Mucosa of rectum (tissue), 2 donors: ENCODE data around the gene PSPC1.
A peak's percentile ranks its signal among the peaks of the same experiment; 100 is the strongest.
"Not testable (repeated sequence)": the region's sequence is repeated elsewhere in the genome, so short reads cannot be mapped to it uniquely, and the experiment has no call there.

Source experiments
- H3K27ac ChIP-seq, 2 donors: one replicate each; pipeline ENCODE4 v1.7.0; 2013; ENCODE audit warnings: inconsistent platforms in 2 of 2, low read depth in 2 of 2, low read length in 2 of 2
- H3K27me3 ChIP-seq, 2 donors: one replicate each; pipeline ENCODE4 v1.7.0; 2013; ENCODE audit warnings: low read length in 2 of 2; ENCODE audit not compliant: control insufficient read depth in 2 of 2, insufficient read depth in 2 of 2
- H3K36me3 ChIP-seq, 2 donors: one replicate each; pipeline ENCODE4 v1.7.0; 2013; ENCODE audit warnings: low read length in 2 of 2; ENCODE audit not compliant: control insufficient read depth in 2 of 2, insufficient read depth in 2 of 2
- H3K4me1 ChIP-seq, 2 donors: one replicate each; pipeline ENCODE4 v1.7.0; 2013; ENCODE audit warnings: low read length in 2 of 2, mild to moderate bottlenecking in 1 of 2; ENCODE audit not compliant: control insufficient read depth in 2 of 2, insufficient read depth in 2 of 2
- H3K4me3 ChIP-seq, 2 donors: one replicate each; pipeline ENCODE4 v1.7.0; 2013; ENCODE audit warnings: low read length in 2 of 2
- H3K9ac ChIP-seq, 2 donors: one replicate each; pipeline ENCODE4 v1.7.0; 2013; ENCODE audit warnings: low read length in 2 of 2, low read depth in 1 of 2, mild to moderate bottlenecking in 1 of 2
- H3K9me3 ChIP-seq, 2 donors: one replicate each; pipeline ENCODE4 v1.7.0; 2013; ENCODE audit warnings: low read length in 2 of 2; ENCODE audit not compliant: control insufficient read depth in 2 of 2
- donor health status: healthy.
- donor health status: Normal muscosa, but diverticular disease.

PSPC1 gene, protein sequence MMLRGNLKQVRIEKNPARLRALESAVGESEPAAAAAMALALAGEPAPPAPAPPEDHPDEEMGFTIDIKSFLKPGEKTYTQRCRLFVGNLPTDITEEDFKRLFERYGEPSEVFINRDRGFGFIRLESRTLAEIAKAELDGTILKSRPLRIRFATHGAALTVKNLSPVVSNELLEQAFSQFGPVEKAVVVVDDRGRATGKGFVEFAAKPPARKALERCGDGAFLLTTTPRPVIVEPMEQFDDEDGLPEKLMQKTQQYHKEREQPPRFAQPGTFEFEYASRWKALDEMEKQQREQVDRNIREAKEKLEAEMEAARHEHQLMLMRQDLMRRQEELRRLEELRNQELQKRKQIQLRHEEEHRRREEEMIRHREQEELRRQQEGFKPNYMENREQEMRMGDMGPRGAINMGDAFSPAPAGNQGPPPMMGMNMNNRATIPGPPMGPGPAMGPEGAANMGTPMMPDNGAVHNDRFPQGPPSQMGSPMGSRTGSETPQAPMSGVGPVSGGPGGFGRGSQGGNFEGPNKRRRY

DNA sequence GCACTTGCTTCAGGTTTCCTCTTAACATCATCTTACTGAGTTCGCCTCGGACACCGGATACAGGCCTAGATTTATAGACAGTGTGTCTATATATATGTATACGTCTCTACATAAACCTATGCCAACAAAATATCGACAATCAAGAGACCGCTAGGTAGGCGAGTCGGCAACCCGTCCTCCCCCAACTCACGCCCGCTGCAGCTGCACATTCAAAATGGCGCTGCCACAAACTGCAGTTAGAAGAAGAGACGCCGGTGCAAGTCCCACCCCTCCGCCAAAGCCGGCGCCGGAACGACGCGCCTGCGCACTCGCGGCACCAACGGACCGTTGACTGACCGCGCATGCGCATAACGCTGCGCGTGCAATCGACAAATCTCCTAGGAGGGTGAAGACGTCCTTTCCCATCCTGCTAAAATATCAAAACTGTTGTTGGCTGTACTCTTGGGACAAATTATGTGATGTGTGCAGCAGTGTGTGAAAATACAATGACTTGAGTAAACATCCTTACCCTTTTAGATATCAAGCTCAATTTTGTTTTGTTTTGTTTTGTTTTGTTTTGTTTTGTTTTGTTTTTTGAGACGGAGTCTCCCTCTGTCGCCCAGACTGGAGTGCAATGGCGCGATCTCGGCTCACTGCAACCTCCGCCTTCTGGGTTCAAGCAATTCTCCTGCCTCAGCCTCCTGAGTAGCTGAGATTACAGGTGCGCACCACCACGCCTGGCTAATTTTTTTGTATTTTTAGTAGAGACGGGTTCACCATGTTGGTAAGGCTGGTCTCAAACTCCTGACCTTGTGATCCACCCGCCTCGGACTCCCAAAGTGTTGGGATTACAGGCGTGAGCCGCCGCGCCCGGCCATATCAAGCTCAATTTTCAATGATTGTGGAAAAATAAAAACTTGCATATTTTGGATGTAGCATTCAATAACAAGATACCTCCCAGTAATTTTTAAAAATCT, at the start of gene PSPC1:
Gene PSPC1, minus strand, starts transcription at position 219 of the 956 bp plus-strand sequence. Its CDS starts 188 bp downstream, at position 31.
- not testable (repeated sequence) for H3K27me3 ChIP-seq, H3K36me3 ChIP-seq, H3K9me3 ChIP-seq, H3K4me1 ChIP-seq
- Histone ChIP-seq H3K9ac (peak within 1 kb of the TSS; percentile 91 to 95), H3K4me3 (peak within 1 kb of the TSS; percentile 88 to 97), H3K27ac (peak within 1 kb of the TSS; percentile 86 to 93)

DNA sequence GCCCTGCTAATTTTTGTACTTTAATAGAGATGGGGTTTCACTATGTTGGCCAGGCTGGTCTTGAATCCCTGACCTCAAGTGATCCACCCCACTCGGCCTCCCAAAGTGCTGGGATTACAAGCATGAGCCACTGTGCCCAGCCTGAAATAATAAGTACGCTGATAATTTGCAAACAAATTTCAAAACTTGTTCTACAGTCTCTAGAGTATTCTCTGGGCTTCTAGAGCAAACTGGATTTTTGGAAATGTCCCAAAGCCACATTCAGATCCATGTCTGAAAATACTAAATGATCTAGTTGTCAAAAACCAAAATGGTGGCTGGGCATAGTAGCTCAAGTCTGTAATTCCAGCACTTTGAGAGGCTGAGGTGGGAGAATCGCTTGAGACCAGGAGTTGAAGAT, 39.9 kb upstream of the PSPC1 start:
- Histone ChIP-seq H3K9ac (no peak overlapping the region), H3K36me3 (peaks cover 18 to 20% of the 10 kb centered on the region in 2 donors), H3K4me1 (no peaks in the 10 kb centered on the region), H3K9me3 (no peaks in the 10 kb centered on the region), H3K27ac (no peak overlapping the region), H3K27me3 (no peaks in the 10 kb centered on the region), H3K4me3 (no peak overlapping the region)

DNA sequence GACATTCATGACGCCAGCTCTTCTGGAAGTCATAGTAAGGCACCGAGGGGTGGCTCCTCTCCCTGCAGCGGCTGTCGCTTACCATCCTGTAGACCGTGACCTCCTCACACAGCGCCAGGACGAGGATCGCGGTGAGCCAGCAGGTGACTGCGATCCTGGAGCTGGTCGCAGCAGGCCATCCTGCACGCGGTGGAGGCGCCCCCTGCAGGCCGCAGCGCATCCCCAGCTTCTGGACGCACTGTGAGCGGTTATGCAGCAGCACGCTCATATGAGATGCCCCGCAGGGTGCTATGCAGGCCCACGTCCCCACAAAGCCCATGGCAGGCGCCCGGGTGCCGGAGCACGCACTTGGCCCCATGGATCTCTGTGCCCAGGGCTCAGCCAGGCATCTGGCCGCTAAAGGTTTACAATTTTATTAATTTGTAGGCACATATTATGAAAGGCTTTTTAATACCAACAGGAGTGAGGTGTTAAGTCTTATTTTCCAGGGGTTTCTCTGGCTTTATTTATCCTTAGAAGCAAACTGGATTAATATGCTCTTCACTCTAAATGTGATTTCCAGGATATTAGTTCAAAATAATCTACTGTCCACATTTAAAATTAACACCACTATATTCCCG, 35.6 kb upstream of the PSPC1 start:
- Histone ChIP-seq H3K27ac (no peak overlapping the region), H3K4me3 (no peak overlapping the region), H3K27me3 (no peaks in the 10 kb centered on the region), H3K9me3 (no peaks in the 10 kb centered on the region), H3K9ac (no peak overlapping the region), H3K4me1 (no peaks in the 10 kb centered on the region), H3K36me3 (peaks cover 7 to 12% of the 10 kb centered on the region in 2 donors)

DNA sequence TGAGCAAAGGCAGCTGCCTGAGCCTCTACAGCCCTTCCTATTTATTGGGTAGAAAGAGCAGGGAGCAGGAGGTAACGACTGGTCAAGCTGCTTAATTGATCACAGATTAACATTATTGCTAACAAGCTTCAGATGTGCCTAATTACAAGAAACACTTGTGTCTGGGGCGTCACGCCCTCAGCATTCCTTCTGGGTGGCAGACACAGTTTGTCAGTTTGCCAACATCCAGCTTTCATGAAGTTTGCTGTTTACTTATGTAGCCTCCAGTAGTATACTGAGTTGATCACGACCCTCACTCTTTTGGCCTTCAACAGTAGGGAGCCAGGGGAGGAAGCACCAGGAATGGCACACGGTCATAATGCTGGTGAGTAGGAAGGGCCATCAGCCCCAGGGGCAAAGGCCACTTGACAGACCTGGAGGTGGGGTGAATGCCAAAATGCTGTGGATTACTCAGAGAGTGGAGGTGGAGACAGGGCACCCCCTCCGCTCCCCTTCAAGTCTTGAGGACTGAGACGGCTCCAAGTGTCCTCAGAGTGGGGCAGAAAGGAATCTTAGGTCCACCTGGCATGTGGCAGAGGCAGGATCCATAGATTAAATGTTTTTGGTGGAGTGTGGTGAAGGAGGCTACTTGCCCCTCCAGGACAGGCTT, 34.9 kb upstream of the PSPC1 start:
- H3K36me3 ChIP-seq, result peaks cover 7 to 12% of the 10 kb centered on the region in 2 donors
- H3K27ac ChIP-seq, result no peak overlapping the region
- H3K9ac ChIP-seq, result no peak overlapping the region

DNA sequence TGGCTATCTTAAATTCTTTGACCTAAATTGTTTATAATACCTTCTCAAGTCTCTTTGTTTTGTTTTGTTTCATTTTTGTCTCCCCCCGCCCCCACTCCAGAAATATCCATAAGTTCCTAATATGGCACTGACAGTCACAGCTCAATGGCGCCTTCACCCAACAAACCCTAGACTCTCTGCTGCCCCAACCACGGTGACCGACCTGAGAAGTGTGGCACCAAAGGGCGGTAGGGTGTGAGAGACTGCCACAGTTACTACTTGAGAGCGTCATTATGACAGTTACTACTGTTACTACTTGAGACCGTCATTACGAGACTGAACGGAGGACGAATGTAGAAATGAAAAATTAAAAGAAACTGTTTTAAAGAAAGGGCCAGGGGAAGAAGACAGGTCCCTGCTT, 34.4 kb upstream of the PSPC1 start:
- Histone ChIP-seq H3K4me3 (no peak overlapping the region), H3K36me3 (peaks cover 7 to 12% of the 10 kb centered on the region in 2 donors), H3K9ac (no peak overlapping the region), H3K27ac (no peak overlapping the region), H3K27me3 (no peaks in the 10 kb centered on the region), H3K9me3 (no peaks in the 10 kb centered on the region), H3K4me1 (no peaks in the 10 kb centered on the region)

More for the DNA sequence above, 34.9 kb upstream of the PSPC1 start:
- H3K4me1 ChIP-seq, result no peaks in the 10 kb centered on the region
- H3K4me3 ChIP-seq, result no peak overlapping the region
- no peaks in the 10 kb centered on the region for H3K9me3 ChIP-seq
- no peaks in the 10 kb centered on the region for H3K27me3 ChIP-seq

DNA sequence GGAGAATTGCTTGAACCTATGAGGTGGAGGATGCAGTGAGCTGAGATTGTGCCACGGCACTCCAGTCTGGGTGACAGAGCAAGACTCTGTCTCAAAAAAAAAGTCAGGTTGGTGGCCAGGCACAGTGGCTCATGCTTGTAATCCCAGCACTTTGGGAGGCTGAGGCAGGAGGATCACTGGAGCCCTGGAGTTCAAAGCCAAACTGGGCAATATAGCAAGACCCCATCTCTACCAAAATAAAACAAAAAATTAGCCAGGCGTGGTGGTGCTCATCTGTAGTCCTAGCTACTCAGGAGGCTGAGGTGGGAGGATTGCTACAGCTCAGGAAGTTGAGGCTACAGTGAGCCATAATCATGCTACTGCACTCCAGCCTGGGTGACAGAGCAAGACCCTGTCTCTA, 33.1 kb upstream of the PSPC1 start:
- not testable (repeated sequence) for H3K4me1 ChIP-seq, H3K9ac ChIP-seq, H3K27me3 ChIP-seq, H3K27ac ChIP-seq, H3K9me3 ChIP-seq, H3K4me3 ChIP-seq
- H3K36me3 ChIP-seq, result peaks cover 7 to 12% of the 10 kb centered on the region in 2 donors

DNA sequence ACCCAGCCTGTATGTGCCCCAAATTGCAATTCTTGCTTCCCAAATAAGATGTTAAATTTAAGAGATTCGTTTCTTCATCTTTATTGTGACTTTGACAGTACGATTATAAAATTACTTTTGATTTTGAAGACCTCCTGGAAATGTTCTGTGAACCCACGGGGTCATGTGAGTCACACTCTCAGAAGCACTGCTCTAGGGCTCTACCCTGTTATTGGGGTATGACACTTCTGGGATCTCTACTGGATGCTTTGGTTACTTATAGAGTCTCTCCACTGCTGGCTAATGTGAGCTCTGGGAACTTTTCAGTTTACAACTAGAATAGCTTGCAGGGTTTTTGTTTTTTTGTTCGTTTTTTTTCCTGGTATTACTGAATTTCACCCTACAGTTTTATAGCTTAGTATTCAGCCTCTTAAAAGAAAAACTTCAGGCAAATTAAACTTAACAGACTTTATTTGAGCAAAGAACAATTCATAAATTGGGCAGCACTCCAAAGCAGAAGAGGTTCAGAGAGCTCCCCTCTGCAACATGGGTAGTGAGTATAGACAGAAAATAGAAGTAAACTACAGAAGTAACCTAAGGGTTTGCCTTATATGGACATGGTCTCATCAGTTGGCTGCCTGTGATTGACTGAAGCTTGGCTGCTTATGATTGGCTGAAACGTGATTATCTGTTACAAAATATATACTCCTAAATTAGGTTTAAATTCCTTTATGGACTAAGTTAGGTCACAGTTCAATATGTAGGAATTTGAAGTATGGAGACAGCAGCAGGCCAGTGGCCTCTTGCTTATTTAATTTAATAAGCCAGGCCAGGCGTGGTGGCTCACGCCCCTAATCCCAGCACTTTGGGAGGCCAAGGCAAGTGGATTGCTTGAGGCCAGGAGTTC, 28.5 kb upstream of the PSPC1 start:
- Histone ChIP-seq H3K4me1 (no peaks in the 10 kb centered on the region), H3K27ac (no peak overlapping the region), H3K4me3 (no peak overlapping the region), H3K27me3 (no peaks in the 10 kb centered on the region), H3K9me3 (no peaks in the 10 kb centered on the region), H3K36me3 (no peaks in the 10 kb centered on the region), H3K9ac (no peak overlapping the region)

DNA sequence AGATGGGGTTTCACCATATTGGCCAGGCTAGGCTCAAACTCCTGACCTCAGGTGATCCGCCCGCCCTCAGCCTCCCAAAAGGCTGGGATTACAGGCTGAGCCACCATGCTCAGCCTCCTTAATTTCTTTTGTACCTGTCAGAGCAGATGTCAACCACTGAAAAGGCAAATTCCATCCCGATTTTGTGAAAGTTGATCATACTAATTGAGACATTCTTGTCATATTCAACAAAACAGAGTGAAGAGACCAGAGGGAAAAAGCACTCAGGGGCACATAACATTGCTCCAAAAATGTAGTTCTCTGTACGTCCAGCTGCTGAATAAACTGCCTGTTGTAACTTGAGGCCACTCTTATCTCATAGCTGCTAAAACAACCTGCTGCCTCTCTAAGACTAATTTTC, 27.4 kb upstream of the PSPC1 start:
- Histone ChIP-seq H3K27me3 (no peaks in the 10 kb centered on the region), H3K4me1 (no peaks in the 10 kb centered on the region), H3K27ac (no peak overlapping the region), H3K9me3 (no peaks in the 10 kb centered on the region), H3K36me3 (no peaks in the 10 kb centered on the region), H3K9ac (no peak overlapping the region), H3K4me3 (no peak overlapping the region)

DNA sequence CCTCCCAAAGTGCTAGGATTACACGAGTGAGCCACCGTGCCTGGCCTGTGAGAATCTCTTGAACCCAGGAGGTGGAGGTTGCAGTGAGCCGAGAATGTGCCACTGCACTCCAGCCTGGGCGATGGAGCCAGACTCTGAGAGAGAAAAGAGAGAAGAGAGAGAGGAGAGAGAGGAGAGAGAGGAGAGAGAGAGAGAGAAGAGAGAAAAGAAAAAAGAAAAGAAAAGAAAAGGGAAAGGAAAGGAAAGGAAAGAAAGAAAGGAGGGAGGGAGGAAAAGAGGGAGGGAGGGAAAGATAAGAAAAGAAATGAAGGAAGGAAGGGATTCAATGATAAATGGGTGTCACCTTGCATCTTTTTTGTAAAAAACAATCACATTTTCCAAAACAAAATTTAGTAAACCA, 23.0 kb upstream of the PSPC1 start:
- Histone ChIP-seq H3K9ac (no peak overlapping the region), H3K27ac (no peak overlapping the region)

More for the DNA sequence above, 23.0 kb upstream of the PSPC1 start:
- Histone ChIP-seq H3K4me1 (no peaks in the 10 kb centered on the region), H3K27me3 (no peaks in the 10 kb centered on the region), H3K9me3 (no peaks in the 10 kb centered on the region), H3K4me3 (no peak overlapping the region), H3K36me3 (no peaks in the 10 kb centered on the region)
